NCI-H748 (cell line): ENCODE data around the gene SEMA4B.
"Not testable (repeated sequence)": the region's sequence is repeated elsewhere in the genome, so short reads cannot be mapped to it uniquely, and the experiment has no call there.

Experiments
- DNase-seq: peaks from one replicate; lab custom pipeline; 2025; ENCODE audit not compliant: unreplicated experiment; lab: John Stamatoyannopoulos, UW

SEMA4B gene

GRCh38 chr15:90201130-90201943 lies at the start of gene SEMA4B:
Gene SEMA4B (plus strand): TSS chr15:90201330. CDS start chr15:90201579, 249 bp downstream.
- peak; percentile 77 for DNase-seq

- DNase-seq = no peak
These were observed 49.0 kb upstream of the SEMA4B start for GRCh38 chr15:90151989-90152645.

GRCh38 chr15:90153658-90154057 lies 47.5 kb upstream of the SEMA4B start:
- no peak for DNase-seq

DNA sequence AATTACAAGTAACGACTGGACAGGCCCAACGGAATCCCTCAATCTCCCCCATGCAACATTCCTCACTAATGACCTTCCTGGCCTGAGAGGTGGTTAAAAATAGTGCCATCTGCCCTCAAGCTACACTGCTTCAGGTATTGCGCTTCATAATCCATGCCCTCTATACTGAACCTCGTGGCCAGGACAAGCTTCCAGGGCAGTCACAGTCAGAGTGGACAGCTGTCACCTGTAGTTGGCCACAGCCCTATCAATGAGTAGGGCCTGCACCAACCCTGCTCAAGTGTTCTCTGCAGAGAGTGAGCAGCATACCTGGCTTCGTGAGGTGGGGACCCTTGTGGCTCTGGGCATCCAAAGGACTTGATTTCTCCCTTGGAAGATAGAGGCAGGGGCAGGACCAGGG lies 46.9 kb upstream of the SEMA4B start:
- no peak for DNase-seq

DNA sequence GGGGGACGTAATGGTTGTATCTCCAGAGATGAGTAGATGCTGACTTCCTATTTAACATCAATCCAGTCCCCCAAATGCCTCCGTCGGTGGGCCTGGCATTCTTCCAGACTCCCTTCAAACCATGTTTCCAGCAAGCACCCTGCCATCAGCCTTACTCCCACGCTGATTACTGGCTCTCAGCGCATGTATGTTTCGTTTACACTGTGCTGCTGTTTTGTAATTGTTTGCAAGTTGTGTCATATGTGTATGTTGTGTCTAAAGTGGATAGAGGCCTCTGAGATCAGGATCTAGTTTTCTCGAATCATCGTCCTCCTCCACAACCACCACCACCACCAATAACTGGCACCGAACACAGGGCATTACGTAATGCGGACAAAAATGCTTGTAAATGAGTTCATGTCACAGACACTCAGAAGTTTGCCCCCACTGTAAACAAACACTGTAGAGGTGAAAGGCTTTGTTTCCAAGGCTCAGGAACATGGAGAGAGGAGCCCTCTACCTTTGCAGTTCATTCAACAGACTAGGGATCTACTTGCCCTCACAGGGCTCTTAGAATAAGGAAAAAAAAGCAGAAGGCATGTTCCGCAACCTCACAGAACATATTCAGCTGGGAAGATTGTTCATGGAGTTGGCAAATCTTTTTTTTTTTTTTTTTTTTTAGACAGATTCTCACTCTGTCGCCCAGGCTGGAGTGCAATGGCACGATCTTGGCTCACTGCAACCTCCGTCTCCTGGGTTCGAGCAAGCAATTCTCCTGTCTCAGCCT lies 46.1 kb upstream of the SEMA4B start:
- DNase-seq = no peak

GRCh38 chr15:90159213-90159612 lies 41.9 kb upstream of the SEMA4B start:
- DNase-seq = no peak

GRCh38 chr15:90160781-90161727 lies 40.1 kb upstream of the SEMA4B start:
- DNase-seq = peak; percentile 94

- DNase-seq = no peak
These were observed 39.2 kb upstream of the SEMA4B start for GRCh38 chr15:90161950-90162361.

GRCh38 chr15:90162956-90163355 lies 38.2 kb upstream of the SEMA4B start:
- no peak for DNase-seq

GRCh38 chr15:90164239-90164638 lies 36.9 kb upstream of the SEMA4B start:
- DNase-seq = not testable (repeated sequence)

- DNase-seq = no peak
These were observed 36.0 kb upstream of the SEMA4B start for GRCh38 chr15:90165157-90165556.

DNA sequence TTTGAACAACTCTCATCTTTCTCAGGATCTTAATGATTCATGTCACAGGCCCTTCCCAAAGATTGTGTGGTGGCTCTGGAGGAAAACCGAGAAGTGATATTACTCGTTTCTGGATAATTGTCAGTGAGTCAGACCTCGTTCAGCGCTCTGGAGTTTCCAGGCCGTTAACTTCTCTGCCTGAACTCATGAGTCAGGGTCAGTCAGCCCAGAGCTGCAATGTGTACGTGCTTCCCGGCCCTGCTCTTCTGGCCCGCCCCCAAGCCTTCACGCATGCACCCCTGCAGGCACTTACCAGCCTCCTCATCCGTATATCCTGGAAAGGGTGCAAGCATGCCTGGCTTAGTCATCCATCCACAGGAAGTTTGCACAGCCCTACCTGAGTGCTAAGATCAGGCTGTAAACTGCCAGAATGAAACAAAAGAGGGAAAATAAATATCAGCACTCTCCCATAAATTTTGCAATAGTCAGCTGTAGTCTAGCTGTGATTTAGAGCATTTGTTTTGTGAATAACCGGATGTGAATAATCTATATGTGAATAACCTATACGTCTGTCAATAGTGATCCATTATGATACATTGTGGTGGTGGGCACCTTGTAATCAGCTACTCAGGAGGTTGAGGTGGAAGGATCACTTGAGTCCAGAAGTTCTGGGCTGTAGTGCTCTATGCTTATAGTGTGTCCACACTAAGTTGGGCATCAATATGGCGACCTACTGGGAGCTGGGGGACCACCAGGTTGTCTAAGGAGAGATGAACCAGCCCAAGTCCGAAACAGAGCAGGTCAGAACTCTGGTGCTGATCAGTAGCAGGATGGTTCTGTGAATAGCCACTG lies 35.3 kb upstream of the SEMA4B start:
- peak; percentile 81 for DNase-seq

GRCh38 chr15:90167121-90167520 lies 34.0 kb upstream of the SEMA4B start:
- no peak for DNase-seq

GRCh38 chr15:90171623-90172022 lies 29.5 kb upstream of the SEMA4B start:
- DNase-seq = no peak

DNA sequence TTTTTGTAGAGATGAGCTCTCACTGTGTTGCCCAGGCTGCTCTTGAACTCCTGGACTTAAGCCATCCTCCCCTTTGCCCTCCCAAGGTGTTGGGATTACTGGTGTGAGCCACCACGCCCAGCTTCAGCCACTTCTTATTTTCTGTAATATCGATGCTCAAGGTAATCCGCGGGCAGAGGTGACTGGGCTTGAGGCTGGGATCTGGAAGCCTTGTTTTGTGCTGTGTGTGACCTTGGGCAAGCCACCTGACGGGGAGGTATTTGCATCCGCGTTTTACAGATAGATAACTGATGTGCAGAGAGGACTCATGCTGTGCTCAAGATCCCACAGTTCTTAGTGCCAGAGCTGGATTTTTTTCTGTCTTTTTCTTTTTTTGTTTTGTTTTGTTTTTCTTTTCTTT lies 27.8 kb upstream of the SEMA4B start:
- DNase-seq = no peak

GRCh38 chr15:90174140-90174875 lies 26.8 kb upstream of the SEMA4B start:
- DNase-seq = no peak

DNA sequence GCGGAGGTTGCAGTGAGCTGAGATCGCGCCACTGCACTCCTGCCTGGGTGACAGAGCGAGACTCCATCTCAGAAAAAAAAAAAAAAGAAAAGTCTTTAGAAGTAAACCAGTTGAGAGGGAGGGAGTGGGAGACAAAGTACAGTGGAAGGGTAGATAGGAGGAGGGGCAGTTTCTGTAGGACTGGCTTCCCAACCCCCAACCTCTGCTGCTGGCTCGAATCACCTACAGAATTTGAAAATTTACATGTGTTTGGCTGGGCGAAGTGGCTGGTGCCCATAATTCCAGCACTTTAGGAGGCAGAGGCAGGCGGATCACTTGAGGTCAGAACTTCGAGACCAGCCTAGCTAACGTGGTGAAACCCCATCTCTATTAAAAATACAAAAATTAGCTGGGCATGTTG lies 24.1 kb upstream of the SEMA4B start:
- no peak for DNase-seq

DNA sequence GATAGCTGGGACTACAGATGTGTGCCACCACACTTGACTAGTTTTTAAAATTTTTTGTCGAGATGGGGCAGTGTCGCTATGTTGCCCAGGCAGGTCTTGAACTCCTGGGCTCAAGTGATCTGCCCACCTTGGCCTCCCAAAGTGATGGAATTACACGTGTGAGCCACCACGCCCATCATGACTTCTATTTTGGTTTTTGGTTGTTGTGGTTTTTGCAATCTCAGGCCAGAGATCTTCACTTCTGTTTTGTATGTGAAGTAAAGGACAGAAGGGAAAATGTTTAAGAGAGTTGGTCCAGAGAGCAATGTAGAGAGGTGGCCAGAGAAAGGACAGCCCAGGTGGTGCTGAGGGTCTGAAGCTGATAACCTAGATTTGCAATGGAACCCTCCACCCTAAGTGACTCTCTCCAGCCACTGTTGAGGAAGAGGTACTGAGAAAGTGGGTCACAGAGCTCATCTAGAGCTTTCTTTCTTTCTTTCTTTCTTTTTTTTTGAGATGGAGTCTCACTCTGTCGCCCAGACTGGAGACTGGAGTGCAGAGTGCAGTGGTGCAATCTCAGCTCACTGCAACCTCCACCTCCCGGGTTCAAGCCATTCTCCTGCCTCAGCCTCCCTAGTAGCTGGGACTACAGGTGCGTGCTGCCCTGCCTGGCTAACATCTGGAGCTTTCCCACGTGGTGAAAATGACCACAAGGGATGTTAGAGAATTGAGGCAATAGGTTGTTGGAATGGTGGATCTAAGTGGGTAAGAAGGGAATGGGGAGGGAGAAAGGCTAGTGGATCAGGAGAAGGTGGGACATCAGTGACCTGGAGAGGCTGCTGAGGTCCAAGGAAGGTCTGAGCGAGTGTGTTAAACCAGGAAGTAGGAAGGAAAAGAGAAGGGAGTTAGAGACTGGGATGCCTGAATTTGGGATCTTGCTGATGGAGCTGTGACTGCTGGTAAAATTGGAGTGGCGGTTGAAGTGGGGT lies 22.4 kb upstream of the SEMA4B start:
- DNase-seq = no peak
